HepG2 (cell line): ENCODE measurements around the gene SGCE. TPM values are rescaled to one million over a fixed set of nuclear protein-coding genes. Genes with fewer than 3 reads are reported as not detected.

Source experiments
- ARHGAP35 ChIP-seq: sonication (generic); formaldehyde crosslinking; IDR thresholded peaks from 2 replicates; pipeline ENCODE4 v1.9.0; 2022; ENCODE audit warnings: mild to moderate bottlenecking, inconsistent platforms, moderate library complexity, missing genetic modification reagents, borderline replicate concordance
- CENPBD1 ChIP-seq: sonication (generic); formaldehyde crosslinking; IDR thresholded peaks from 2 replicates; pipeline ENCODE4 v1.8.0; 2022; ENCODE audit warnings: missing genetic modification reagents, low read depth, mild to moderate bottlenecking, borderline replicate concordance
- FOXJ3 ChIP-seq: sonication (generic); formaldehyde crosslinking; IDR thresholded peaks from 2 replicates; pipeline ENCODE4 v1.4.0; 2020; ENCODE audit warnings: missing genetic modification reagents, mild to moderate bottlenecking, borderline replicate concordance
- FOXK1 ChIP-seq: sonication (generic); formaldehyde crosslinking; IDR thresholded peaks from 2 replicates; pipeline ENCODE4 v1.4.0; 2020; ENCODE audit warnings: low read depth, missing genetic modification reagents, borderline replicate concordance
- FOXO1 ChIP-seq: sonication (generic); formaldehyde crosslinking; IDR thresholded peaks from 2 replicates; pipeline ENCODE4 v1.4.0; 2020; ENCODE audit warnings: missing genetic modification reagents
- HNRNPL ChIP-seq: fragments of 200-400 bp; formaldehyde crosslinking; IDR thresholded peaks from 2 replicates; pipeline ENCODE4 v1.6.1; 2017; ENCODE audit warnings: mild to moderate bottlenecking, low read depth, low read length
- JUN ChIP-seq: sonication (generic); formaldehyde crosslinking; IDR thresholded peaks from 2 replicates; pipeline ENCODE4 v1.4.0; 2020; ENCODE audit warnings: mild to moderate bottlenecking, missing genetic modification reagents
- KAT8 ChIP-seq: IDR thresholded peaks from 2 replicates; pipeline ENCODE4 v1.6.1; 2016; ENCODE audit warnings: missing genetic modification reagents, missing compliant biosample characterization
- MTA3 ChIP-seq: sonication (generic); formaldehyde crosslinking; IDR thresholded peaks from 2 replicates; pipeline ENCODE4 v1.4.0; 2020; ENCODE audit warnings: missing genetic modification reagents
- PLRG1 ChIP-seq: fragments of 450-650 bp; conservative IDR thresholded peaks from 2 replicates; pipeline ENCODE4 v1.6.1; 2016
- RELA ChIP-seq: sonication (generic); formaldehyde crosslinking; IDR thresholded peaks from 2 replicates; pipeline ENCODE4 v1.4.0; 2020; ENCODE audit warnings: missing genetic modification reagents
- SIN3B ChIP-seq: fragments of 150-350 bp; IDR thresholded peaks from 2 replicates; pipeline ENCODE4 v1.6.1; 2014; ENCODE audit warnings: low read length
- SUZ12 ChIP-seq: fragments of 150-350 bp; IDR thresholded peaks from 2 replicates; pipeline ENCODE4 v1.6.1; 2014; ENCODE audit warnings: low read depth, low read length
- TFDP2 ChIP-seq: sonication (generic); formaldehyde crosslinking; IDR thresholded peaks from 2 replicates; pipeline ENCODE4 v1.4.0; 2020; ENCODE audit warnings: missing genetic modification reagents
- TFE3 ChIP-seq: IDR thresholded peaks from 2 replicates; pipeline ENCODE4 v1.6.1; 2016
- TMF1 ChIP-seq: sonication (generic); formaldehyde crosslinking; IDR thresholded peaks from 2 replicates; pipeline ENCODE4 v1.8.1; 2022; ENCODE audit warnings: low read depth, missing genetic modification reagents
- U2AF1 ChIP-seq: fragments of 200-400 bp; formaldehyde crosslinking; optimal IDR thresholded peaks from 2 replicates; pipeline ENCODE3; 2017; ENCODE audit warnings: mild to moderate bottlenecking, low read depth, low read length
- ZNF234 ChIP-seq: sonication (generic); formaldehyde crosslinking; conservative IDR thresholded peaks from 2 replicates; pipeline ENCODE4 v1.5.1; 2020; ENCODE audit warnings: mild to moderate bottlenecking, missing genetic modification reagents
- ZNF260 ChIP-seq: sonication (generic); formaldehyde crosslinking; IDR thresholded peaks from 2 replicates; pipeline ENCODE4 v1.4.0; 2020; ENCODE audit warnings: missing genetic modification reagents, low read depth, mild to moderate bottlenecking, borderline replicate concordance
- ZNF326 ChIP-seq: sonication (generic); formaldehyde crosslinking; IDR thresholded peaks from 2 replicates; pipeline ENCODE4 v1.4.0; 2020; ENCODE audit warnings: missing genetic modification reagents, borderline replicate concordance
- ZNF335 ChIP-seq: sonication (generic); formaldehyde crosslinking; IDR thresholded peaks from 2 replicates; pipeline ENCODE4 v1.4.0; 2020; ENCODE audit warnings: missing genetic modification reagents
- ZNF362 ChIP-seq: sonication (generic); formaldehyde crosslinking; IDR thresholded peaks from 2 replicates; pipeline ENCODE4 v1.4.0; 2020; ENCODE audit warnings: missing genetic modification reagents, mild to moderate bottlenecking, borderline replicate concordance
- ZNF512B ChIP-seq: sonication (generic); formaldehyde crosslinking; IDR thresholded peaks from 2 replicates; pipeline ENCODE4 v1.5.1; 2020; ENCODE audit warnings: missing genetic modification reagents, mild to moderate bottlenecking, borderline replicate concordance
- ZNF841 ChIP-seq: sonication (generic); formaldehyde crosslinking; IDR thresholded peaks from 2 replicates; pipeline ENCODE4 v1.8.1; 2023; ENCODE audit warnings: missing genetic modification reagents, borderline replicate concordance
- polyA plus RNA-seq, 8 experiments: library from polyadenylated mRNA; depleted of rRNA in 3 of 8; stranded (reverse) in 7 of 8; unstranded in 1 of 8; fragments of >200 nt; fragmentation: Illumina TruSeq in 4 of 8; extraction: Trizol in 4 of 8; gene quantifications; 2 replicates each; pipeline versions ENCODE4 v1.2.1 to v1.2.3, GENCODE V29; 2011 to 2016; ENCODE audit warnings: low read depth in 4 of 8, missing spikeins in 1 of 8, mixed read lengths in 1 of 8; ENCODE audit not compliant: insufficient read depth in 1 of 8
- total RNA-seq, 5 experiments: library from RNA; depleted of rRNA; stranded (reverse); fragments of >200 nt; fragmentation: Illumina TruSeq; extraction: Trizol; gene quantifications; 2 replicates each; pipeline ENCODE4 v1.2.3, GENCODE V29; 2016; ENCODE audit warnings: low read depth in 1 of 5

Gene SGCE
- total and polyA plus RNA-seq, 2 of the 13 experiments (the other 11 are each of a cell fraction or from before 2014, with no cell fraction given) = 52.3 to 71.1 TPM

GRCh38 chr7:94561841-94562514, 94.0 kb downstream of the SGCE start (continued):
- no peak for TF ChIP-seq MTA3 (CRISPR knock-in tag)
- TF ChIP-seq ZNF362 = 0 out of 2 replicates have a peak, but pooled peaks have one; percentile 48
- TF ChIP-seq ZNF335 (CRISPR knock-in tag) = peak; percentile 43; the same call in 1 of the 2 replicates
- 0 out of 2 replicates have a peak, but pooled peaks have one; percentile 38 for TF ChIP-seq TFDP2 (CRISPR knock-in tag)
- TF ChIP-seq SUZ12 = no peak
- TF ChIP-seq FOXJ3 (CRISPR knock-in tag) = peak; percentile 97
- no peak for TF ChIP-seq TMF1
- TF ChIP-seq RELA = no peak
- no peak for TF ChIP-seq ZNF326
- peak; percentile 94 for TF ChIP-seq FOXO1
- no peak for TF ChIP-seq ZNF234 (CRISPR knock-in tag)
- TF ChIP-seq SIN3B = no peak
- no peak for TF ChIP-seq HNRNPL
- peak; percentile 66; the same call in 1 of the 2 replicates for TF ChIP-seq FOXK1
- no peak for TF ChIP-seq ZNF512B (CRISPR knock-in tag)
- TF ChIP-seq CENPBD1 (CRISPR knock-in tag) = no peak
- TF ChIP-seq KAT8 = peak; percentile 84; the same call in 1 of the 2 replicates
- TF ChIP-seq TFE3 (CRISPR knock-in tag) = peak; percentile 60; the same call in 1 of the 2 replicates
- no peak for TF ChIP-seq ZNF841 (CRISPR knock-in tag)
- TF ChIP-seq JUN (CRISPR knock-in tag) = peak; percentile 78; the same call in 1 of the 2 replicates
- TF ChIP-seq ARHGAP35 (CRISPR knock-in tag) = no peak
- TF ChIP-seq ZNF260 = no peak
- no peak for TF ChIP-seq U2AF1
- TF ChIP-seq PLRG1 = no peak
